H9 (cell line): ENCODE data around the gene P3H3. TPM values are rescaled to one million over a fixed set of nuclear protein-coding genes. Genes with fewer than 3 reads are reported as not detected.

ENCODE experiments used
- DNase-seq: peaks from one replicate; pipeline ENCODE4 v3.0.0-alpha.2; 2017
- H2AFZ ChIP-seq: one replicate; pipeline ENCODE4 v1.6.1; 2013; ENCODE audit warnings: mild to moderate bottlenecking, low read length, control low read depth, moderate library complexity
- H2AK5ac ChIP-seq: 2 replicates; pipeline ENCODE4 v1.6.1; 2013; ENCODE audit warnings: low read length, control low read depth, mixed read lengths; ENCODE audit not compliant: insufficient read length
- H2BK120ac ChIP-seq: one replicate; pipeline ENCODE4 v1.6.1; 2013; ENCODE audit warnings: low read depth, mild to moderate bottlenecking, low read length, control low read depth, inconsistent platforms; ENCODE audit not compliant: poor library complexity, severe bottlenecking
- H2BK12ac ChIP-seq: 2 replicates; pipeline ENCODE4 v1.6.1; 2013; ENCODE audit warnings: low read length, control low read depth, mixed read lengths, low read depth; ENCODE audit not compliant: insufficient read length
- H2BK15ac ChIP-seq: 2 replicates; pipeline ENCODE4 v1.6.1; 2013; ENCODE audit warnings: low read depth, low read length, control low read depth
- H2BK20ac ChIP-seq: one replicate; pipeline ENCODE4 v1.6.1; 2013; ENCODE audit warnings: low read depth, mild to moderate bottlenecking, low read length, control low read depth, inconsistent platforms; ENCODE audit not compliant: poor library complexity, severe bottlenecking
- H2BK5ac ChIP-seq: 2 replicates; pipeline ENCODE4 v1.6.1; 2013; ENCODE audit warnings: low read length, control low read depth, mixed read lengths; ENCODE audit not compliant: insufficient read length
- H3K14ac ChIP-seq: 2 replicates; pipeline ENCODE4 v1.6.1; 2013; ENCODE audit warnings: low read length, control low read depth; ENCODE audit not compliant: insufficient read depth
- H3K18ac ChIP-seq: 2 replicates; pipeline ENCODE4 v1.6.1; 2013; ENCODE audit warnings: low read depth, mild to moderate bottlenecking, mixed read lengths, low read length, control low read depth; ENCODE audit not compliant: insufficient read length
- H3K23ac ChIP-seq: 2 replicates; pipeline ENCODE4 v1.6.1; 2013; ENCODE audit warnings: low read length, control low read depth, mixed read lengths, low read depth; ENCODE audit not compliant: insufficient read length
- H3K23me2 ChIP-seq: 2 replicates; pipeline ENCODE4 v1.6.1; 2013; ENCODE audit warnings: low read depth, mild to moderate bottlenecking, mixed read lengths, low read length, control low read depth; ENCODE audit not compliant: insufficient read length, poor library complexity, severe bottlenecking
- H3K27ac ChIP-seq: 2 replicates; pipeline ENCODE4 v1.5.1; 2013; ENCODE audit warnings: low read length, control low read depth, mixed read lengths, low read depth; ENCODE audit not compliant: insufficient read length
- H3K27me3 ChIP-seq: 2 replicates; pipeline ENCODE4 v1.6.1; 2013; ENCODE audit warnings: low read length, control low read depth, inconsistent platforms; ENCODE audit not compliant: insufficient read depth
- H3K4ac ChIP-seq: 2 replicates; pipeline ENCODE4 v1.6.1; 2013; ENCODE audit warnings: low read depth, mild to moderate bottlenecking, control low read depth, inconsistent platforms, low read length, moderate library complexity
- H3K4me1 ChIP-seq: 2 replicates; pipeline ENCODE4 v1.6.1; 2013; ENCODE audit warnings: low read length, control low read depth, inconsistent platforms; ENCODE audit not compliant: insufficient read depth
- H3K4me2 ChIP-seq: 2 replicates; pipeline ENCODE4 v1.6.1; 2013; ENCODE audit warnings: low read length, control low read depth, mixed read lengths; ENCODE audit not compliant: insufficient read length, insufficient read depth
- H3K56ac ChIP-seq: 2 replicates; pipeline ENCODE4 v1.6.1; 2013; ENCODE audit warnings: low read depth, mild to moderate bottlenecking, mixed read lengths, low read length, control low read depth; ENCODE audit not compliant: insufficient read length
- H3K79me1 ChIP-seq: 2 replicates; pipeline ENCODE4 v1.6.1; 2013; ENCODE audit warnings: low read depth, mild to moderate bottlenecking, moderate library complexity, low read length, control low read depth, inconsistent platforms; ENCODE audit not compliant: insufficient read depth, poor library complexity, severe bottlenecking
- H3K79me2 ChIP-seq: 2 replicates; pipeline ENCODE4 v1.6.1; 2013; ENCODE audit warnings: low read length, control low read depth, inconsistent platforms; ENCODE audit not compliant: insufficient read depth
- H3K9ac ChIP-seq: 2 replicates; pipeline ENCODE4 v1.6.1; 2013; ENCODE audit warnings: low read length, control low read depth, mixed read lengths; ENCODE audit not compliant: insufficient read length; ENCODE audit errors: extremely low read depth
- H3K9me3 ChIP-seq: one replicate; pipeline ENCODE4 v1.6.1; 2013; ENCODE audit warnings: low read depth, low read length, inconsistent platforms; ENCODE audit not compliant: control insufficient read depth
- H3T11ph ChIP-seq: one replicate; pipeline ENCODE4 v1.6.1; 2013; ENCODE audit warnings: mild to moderate bottlenecking, low read length, control low read depth, inconsistent platforms
- H4K20me1 ChIP-seq: one replicate; pipeline ENCODE4 v1.6.1; 2013; ENCODE audit not compliant: control insufficient read depth, insufficient read length, insufficient read depth
- H4K5ac ChIP-seq: 2 replicates; pipeline ENCODE4 v1.6.1; 2013; ENCODE audit warnings: low read depth, mild to moderate bottlenecking, mixed read lengths, low read length, control low read depth; ENCODE audit not compliant: insufficient read length
- H4K8ac ChIP-seq: replicated peaks from 2 replicates; pipeline ENCODE4 v1.6.1; 2013; ENCODE audit warnings: low read length, control low read depth, mixed read lengths, low read depth; ENCODE audit not compliant: insufficient read length
- H4K91ac ChIP-seq: 2 replicates; pipeline ENCODE4 v1.6.1; 2013; ENCODE audit warnings: low read depth, mild to moderate bottlenecking, moderate library complexity, mixed read lengths, low read length, control low read depth; ENCODE audit not compliant: insufficient read length
- H3K27ac Mint-ChIP-seq, 3 experiments: 2 replicates in 2 of 3; 3 replicates in 1 of 3; pipeline ENCODE4 v1.8.0; 2020 to 2021; ENCODE audit warnings: mixed read lengths in 3 of 3, mild to moderate bottlenecking in 1 of 3, moderate library complexity in 1 of 3
- H3K27me3 Mint-ChIP-seq: 2 replicates; pipeline ENCODE4 v1.8.0; 2021; ENCODE audit warnings: low read depth, mild to moderate bottlenecking, moderate library complexity, mixed read lengths
- H3K36me3 Mint-ChIP-seq, 3 experiments: 2 replicates in 2 of 3; 3 replicates in 1 of 3; pipeline ENCODE4 v1.8.0; 2020 to 2021; ENCODE audit warnings: low read depth in 3 of 3, mixed read lengths in 3 of 3; ENCODE audit not compliant: insufficient read depth in 1 of 3
- H3K4me1 Mint-ChIP-seq, 2 experiments: 2 replicates each; pipeline ENCODE4 v1.8.0; 2020; ENCODE audit warnings: mixed read lengths in 2 of 2
- H3K4me3 Mint-ChIP-seq, 2 experiments: 2 replicates in 1 of 2; 3 replicates in 1 of 2; pipeline ENCODE4 v1.8.0; 2020 to 2021; ENCODE audit warnings: mild to moderate bottlenecking in 2 of 2, mixed read lengths in 2 of 2, moderate library complexity in 1 of 2
- H3K9me3 Mint-ChIP-seq, 2 experiments: 2 replicates in 1 of 2; 3 replicates in 1 of 2; pipeline ENCODE4 v1.8.0; 2020; ENCODE audit warnings: mild to moderate bottlenecking in 2 of 2, mixed read lengths in 2 of 2, moderate library complexity in 1 of 2
- WGBS: extraction: QIAGEN DNeasy Blood & Tissue Kit; methylation state at CpG from one replicate; pipeline ENCODE4 v1.1.7; 2013; ENCODE audit warnings: missing lambda C conversion rate, low lambda C conversion rate, mixed read lengths; ENCODE audit not compliant: insufficient read length; ENCODE audit errors: extremely low coverage; 5-methylcytosine and 5-hydroxymethylcytosine counted together
- total RNA-seq: library from RNA; stranded (reverse); gene quantifications from 2 replicates; pipeline ENCODE4 v1.2.1, GENCODE V29; 2021
- TF ChIP-seq, protein P1 (sequence below): fragments of 200-600 bp; sonication (generic); conservative IDR thresholded peaks from 3 replicates; pipeline ENCODE4 v1.8.0; 2021; ENCODE audit warnings: antibody characterized with exemption, mild to moderate bottlenecking

Gene P3H3
- total RNA-seq, 1 experiment from 2014 or later = 55.0 TPM

DNA sequence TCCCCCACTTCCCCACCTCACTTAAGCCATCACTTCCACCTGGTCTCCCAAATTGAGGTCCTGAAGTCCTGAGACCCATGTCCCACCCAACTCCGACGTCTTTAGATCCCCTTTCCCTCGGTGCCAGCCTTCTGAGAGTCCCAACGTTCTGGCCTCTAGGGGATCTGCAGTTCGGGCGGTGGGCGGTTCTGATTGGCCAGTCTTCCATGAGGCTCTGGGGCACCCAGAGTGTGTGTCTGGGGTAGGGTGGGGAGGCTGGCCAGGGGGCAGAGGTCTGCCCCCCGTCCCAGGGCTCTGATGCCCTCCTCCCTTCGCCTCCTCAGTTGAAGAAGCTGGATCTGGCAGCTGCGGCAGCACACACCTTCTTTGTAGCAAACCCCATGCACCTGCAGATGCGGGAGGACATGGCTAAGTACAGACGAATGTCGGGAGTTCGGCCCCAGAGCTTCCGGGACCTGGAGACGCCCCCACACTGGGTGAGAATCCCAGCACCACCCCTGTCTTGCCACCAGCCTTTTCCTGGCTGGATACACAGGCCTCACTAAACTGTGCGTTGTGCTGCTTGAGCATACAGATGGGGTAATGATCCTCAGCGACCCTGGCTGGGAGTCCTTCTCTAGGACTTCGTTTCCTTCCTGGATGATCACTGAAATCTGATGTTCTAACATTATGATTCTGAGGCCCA, 1.5 kb downstream of the P3H3 start:
- Mint-ChIP-seq H3K27ac (peak overlapping the region; percentile 83 to 97 (median 97); a peak in 6 of 7 replicates), H3K4me1 (peaks cover 26 to 38% of the 10 kb centered on the region in 2 experiments), H3K36me3 (peaks cover 33 to 46% (median 46%) of the 10 kb centered on the region in 3 experiments), H3K27me3 (peaks cover 10% of the 10 kb centered on the region), H3K4me3 (peak overlapping the region; percentile 97 to 99), H3K9me3 (no peaks in the 10 kb centered on the region)
- H3K23me2 ChIP-seq = peaks cover 14% of the 10 kb centered on the region
- no peak overlapping the region for H2AK5ac ChIP-seq
- no peaks in the 10 kb centered on the region for H3K79me1 ChIP-seq
- H2BK15ac ChIP-seq = no peak overlapping the region
- peak overlapping the region; percentile 80 for H3K4me2 ChIP-seq
- no peak overlapping the region for H2AFZ ChIP-seq
- no peak overlapping the region for H3T11ph ChIP-seq
- H2BK12ac ChIP-seq = no peak overlapping the region
- H4K20me1 ChIP-seq = peaks cover 5% of the 10 kb centered on the region
- peak; percentile 78 for DNase-seq
- H3K9ac ChIP-seq = peak overlapping the region; percentile 61
- no peak overlapping the region for H4K5ac ChIP-seq
- H3K27ac ChIP-seq = no peak overlapping the region
- H3K27me3 ChIP-seq = no peaks in the 10 kb centered on the region
- peak overlapping the region; percentile 13 for H3K18ac ChIP-seq
- no peak overlapping the region for H3K23ac ChIP-seq
- H3K4ac ChIP-seq = no peak overlapping the region
- no peak overlapping the region for H2BK20ac ChIP-seq
- H3K56ac ChIP-seq = no peak overlapping the region
- H2BK5ac ChIP-seq = no peak overlapping the region
- H4K91ac ChIP-seq = no peak overlapping the region
- no peak overlapping the region for H2BK120ac ChIP-seq
- peak overlapping the region; percentile 44; the same call in 1 of the 2 replicates for H3K14ac ChIP-seq
- peaks cover 2% of the 10 kb centered on the region; the same call in 1 of the 2 replicates for H3K79me2 ChIP-seq
- no peaks in the 10 kb centered on the region for H3K9me3 ChIP-seq
- WGBS = no CpG with 5 or more reads among the region's 19 CpGs
- H4K8ac ChIP-seq = no peak overlapping the region
- TF ChIP-seq, protein P1, sequence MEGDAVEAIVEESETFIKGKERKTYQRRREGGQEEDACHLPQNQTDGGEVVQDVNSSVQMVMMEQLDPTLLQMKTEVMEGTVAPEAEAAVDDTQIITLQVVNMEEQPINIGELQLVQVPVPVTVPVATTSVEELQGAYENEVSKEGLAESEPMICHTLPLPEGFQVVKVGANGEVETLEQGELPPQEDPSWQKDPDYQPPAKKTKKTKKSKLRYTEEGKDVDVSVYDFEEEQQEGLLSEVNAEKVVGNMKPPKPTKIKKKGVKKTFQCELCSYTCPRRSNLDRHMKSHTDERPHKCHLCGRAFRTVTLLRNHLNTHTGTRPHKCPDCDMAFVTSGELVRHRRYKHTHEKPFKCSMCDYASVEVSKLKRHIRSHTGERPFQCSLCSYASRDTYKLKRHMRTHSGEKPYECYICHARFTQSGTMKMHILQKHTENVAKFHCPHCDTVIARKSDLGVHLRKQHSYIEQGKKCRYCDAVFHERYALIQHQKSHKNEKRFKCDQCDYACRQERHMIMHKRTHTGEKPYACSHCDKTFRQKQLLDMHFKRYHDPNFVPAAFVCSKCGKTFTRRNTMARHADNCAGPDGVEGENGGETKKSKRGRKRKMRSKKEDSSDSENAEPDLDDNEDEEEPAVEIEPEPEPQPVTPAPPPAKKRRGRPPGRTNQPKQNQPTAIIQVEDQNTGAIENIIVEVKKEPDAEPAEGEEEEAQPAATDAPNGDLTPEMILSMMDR = peak; percentile 33; the same call in 2 of the 3 replicates
- H3K4me1 ChIP-seq = peaks cover 3% of the 10 kb centered on the region; the same call in 1 of the 2 replicates
